ENCODE results near the gene ADAMTS17.
"Not testable (repeated sequence)": the region's sequence is repeated elsewhere in the genome, so short reads cannot be mapped to it uniquely, and the experiment has no call there.

Gene ADAMTS17

GRCh38 chr15:100108846-100109245 is 232.9 kb downstream of the ADAMTS17 start:
- DNase-seq (ENCODE audit: low spot score) = no peak

GRCh38 chr15:100108346-100108745 is 233.4 kb downstream of the ADAMTS17 start:
- no peak for DNase-seq (ENCODE audit: low spot score)

GRCh38 chr15:100107606-100108225 is 234.1 kb downstream of the ADAMTS17 start:
- DNase-seq (ENCODE audit: low spot score) = no peak

GRCh38 chr15:100107151-100107550 is 234.6 kb downstream of the ADAMTS17 start:
- no peak for DNase-seq (ENCODE audit: low spot score)

GRCh38 chr15:100106732-100107131 is 235.0 kb downstream of the ADAMTS17 start:
- no peak for DNase-seq (ENCODE audit: low spot score)

- no peak for DNase-seq (ENCODE audit: low spot score)
Observed at GRCh38 chr15:100105101-100105500, 236.7 kb downstream of the ADAMTS17 start.

- DNase-seq (ENCODE audit: low spot score) = no peak
Observed at GRCh38 chr15:100104245-100104644, 237.5 kb downstream of the ADAMTS17 start.

- DNase-seq (ENCODE audit: low spot score) = no peak
Observed at GRCh38 chr15:100103828-100104227, 237.9 kb downstream of the ADAMTS17 start.

GRCh38 chr15:100101426-100102089 is 240.2 kb downstream of the ADAMTS17 start:
- no peak for DNase-seq (ENCODE audit: low spot score)

- DNase-seq (ENCODE audit: low spot score) = no peak
Observed at GRCh38 chr15:100100926-100101325, 240.8 kb downstream of the ADAMTS17 start.

GRCh38 chr15:100099976-100100375 is 241.8 kb downstream of the ADAMTS17 start:
- DNase-seq (ENCODE audit: low spot score) = no peak

- no peak for DNase-seq (ENCODE audit: low spot score)
Observed at GRCh38 chr15:100098705-100099104, 243.1 kb downstream of the ADAMTS17 start.

GRCh38 chr15:100097342-100098127 is 244.2 kb downstream of the ADAMTS17 start:
- no peak for DNase-seq (ENCODE audit: low spot score)

GRCh38 chr15:100096700-100097099 is 245.1 kb downstream of the ADAMTS17 start:
- DNase-seq (ENCODE audit: low spot score) = no peak

GRCh38 chr15:100096248-100096600 is 245.6 kb downstream of the ADAMTS17 start:
- no peak for DNase-seq (ENCODE audit: low spot score)

- no peak for DNase-seq (ENCODE audit: low spot score)
Observed at GRCh38 chr15:100095541-100096247, 246.1 kb downstream of the ADAMTS17 start.

- no peak for DNase-seq (ENCODE audit: low spot score)
Observed at GRCh38 chr15:100094127-100094510, 247.7 kb downstream of the ADAMTS17 start.

GRCh38 chr15:100093211-100094126 is 248.3 kb downstream of the ADAMTS17 start:
- no peak for DNase-seq (ENCODE audit: low spot score)

- no peak for DNase-seq (ENCODE audit: low spot score)
Observed at GRCh38 chr15:100092034-100092433, 249.7 kb downstream of the ADAMTS17 start.

- no peak for DNase-seq (ENCODE audit: low spot score)
Observed at GRCh38 chr15:100090411-100090810, 251.4 kb downstream of the ADAMTS17 start.

GRCh38 chr15:100084042-100084821 is 257.5 kb downstream of the ADAMTS17 start:
- DNase-seq (ENCODE audit: low spot score) = not testable (repeated sequence)

All from globus pallidus (tissue), 1 donor.